Stimulated activated CD8-positive, alpha-beta memory T cell treated with anti-CD3 and anti-CD28 coated beads, Interleukin-12 subunit alpha, Interleukin-12 subunit beta, amount 100 ng/mL, for 4 hours (primary cell): Measurements from ENCODE around the gene SPTB.

Experiments used
- DNase-seq: peaks from one replicate; pipeline ENCODE4 v3.0.0-alpha.2; 2020; ENCODE audit warnings: low read depth

The SPTB gene

GRCh38 chr14:64728856-64729255, 150.9 kb downstream of the SPTB start:
- no peak for DNase-seq

- no peak for DNase-seq
These were observed 151.6 kb downstream of the SPTB start for GRCh38 chr14:64728106-64728505.

- no peak for DNase-seq
These were observed 152.1 kb downstream of the SPTB start for GRCh38 chr14:64727551-64728071.

- DNase-seq, result no peak
These were observed 153.2 kb downstream of the SPTB start for GRCh38 chr14:64726585-64726890.

GRCh38 chr14:64725879-64726584, 153.7 kb downstream of the SPTB start:
- no peak for DNase-seq

GRCh38 chr14:64725261-64725815, 154.4 kb downstream of the SPTB start:
- DNase-seq, result no peak

GRCh38 chr14:64724578-64724930, 155.2 kb downstream of the SPTB start:
- DNase-seq, result no peak

GRCh38 chr14:64723691-64724577, 155.8 kb downstream of the SPTB start:
- no peak for DNase-seq

- no peak for DNase-seq
These were observed 156.8 kb downstream of the SPTB start for GRCh38 chr14:64722842-64723447.

GRCh38 chr14:64721899-64722298, 157.8 kb downstream of the SPTB start:
- no peak for DNase-seq

GRCh38 chr14:64721391-64721791, 158.3 kb downstream of the SPTB start:
- DNase-seq, result no peak

GRCh38 chr14:64720131-64720576, 159.6 kb downstream of the SPTB start:
- no peak for DNase-seq

GRCh38 chr14:64719601-64720000, 160.1 kb downstream of the SPTB start:
- DNase-seq, result no peak

GRCh38 chr14:64718762-64719161, 160.9 kb downstream of the SPTB start:
- no peak for DNase-seq

- DNase-seq, result no peak
These were observed 161.8 kb downstream of the SPTB start for GRCh38 chr14:64717870-64718269.

GRCh38 chr14:64715628-64716412, 163.9 kb downstream of the SPTB start:
- no peak for DNase-seq

GRCh38 chr14:64715146-64715627, 164.5 kb downstream of the SPTB start:
- DNase-seq, result no peak

- no peak for DNase-seq
These were observed 165.2 kb downstream of the SPTB start for GRCh38 chr14:64714432-64715025.

GRCh38 chr14:64713677-64714076, 166.0 kb downstream of the SPTB start:
- DNase-seq, result no peak

GRCh38 chr14:64711039-64711438, 168.7 kb downstream of the SPTB start:
- no peak for DNase-seq

- no peak for DNase-seq
These were observed 170.6 kb downstream of the SPTB start for GRCh38 chr14:64709126-64709525.
